Astrocyte (in vitro differentiated cells and primary cell): Measurements from ENCODE around the gene CLCN4.

Experiments
- CTCF ChIP-seq: IDR thresholded peaks from 2 replicates; pipeline ENCODE4 v1.5.1; 2011; ENCODE audit warnings: low read depth, mild to moderate bottlenecking, inconsistent platforms, low read length, moderate library complexity; ENCODE audit not compliant: insufficient read depth
- EZH2 ChIP-seq: IDR thresholded peaks from 2 replicates; pipeline ENCODE4 v1.6.1; 2012; ENCODE audit warnings: mild to moderate bottlenecking, low read length, inconsistent platforms; ENCODE audit not compliant: insufficient read depth

- no peak for TF ChIP-seq CTCF
- no peak for TF ChIP-seq EZH2
Measured at GRCh38 chrX:10157032-10157341, 212 bp downstream of the CLCN4 start.
